ENCODE data around the gene CLK1. TPM values are rescaled to one million over a fixed set of nuclear protein-coding genes. Genes with fewer than 3 reads are reported as not detected.

Gene CLK1
- total and polyA plus RNA-seq, 9 of the 15 experiments (the other 6 are each of a cell fraction or from before 2014, with no cell fraction given), result 29.3 to 99.2 (median 47.0) TPM

DNA sequence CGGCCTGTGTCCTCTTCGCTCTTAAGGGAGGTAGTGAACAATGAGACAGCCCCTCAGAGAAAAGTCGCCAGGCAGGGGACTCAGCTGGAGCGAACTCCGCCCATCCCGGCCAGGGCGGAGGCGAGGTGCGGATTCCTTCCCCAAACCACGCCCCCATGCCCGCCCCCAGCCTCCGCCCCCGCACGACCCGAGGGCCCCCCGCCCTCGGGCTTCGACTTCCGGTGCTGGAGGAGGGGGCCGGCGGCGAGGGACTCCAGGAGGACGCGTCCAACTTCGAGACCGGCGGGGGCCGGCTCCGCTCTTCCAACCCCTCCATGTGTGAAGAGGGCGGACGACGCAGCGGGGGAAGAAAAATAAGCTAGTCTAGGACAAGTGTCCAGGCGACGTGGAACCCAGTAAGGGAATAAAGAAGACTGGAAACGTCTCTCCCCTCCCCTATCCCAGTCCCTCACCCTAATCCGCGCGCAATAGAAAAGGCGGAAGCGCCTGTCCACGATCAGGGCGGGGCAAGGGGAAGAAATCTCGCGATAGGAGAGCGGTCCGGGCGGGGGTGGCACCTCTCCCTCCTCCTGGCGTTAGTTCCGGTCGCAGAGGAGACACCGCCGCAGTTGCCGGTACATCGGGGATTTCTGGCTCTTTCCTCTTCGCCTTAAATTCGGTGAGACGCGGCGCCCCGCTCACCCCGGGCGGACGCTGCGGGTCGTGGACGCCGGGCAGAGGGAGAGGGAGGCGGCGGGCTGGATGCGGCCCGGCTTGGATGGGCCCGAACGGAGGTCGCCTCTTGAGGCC, 52.9 kb downstream of the CLK1 start, which contains the start of gene BZW1:
Gene BZW1, plus strand, starts transcription at position 578 of the 789 bp plus-strand sequence. CDS start 1,308 bp downstream, outside the sequence.
- WGBS (ENCODE audit: insufficient coverage, low coverage, missing lambda C conversion rate), result 0% methylated on average over 29 of the region's 75 CpGs
- BruUV-seq (replicated peaks), result no TSS peak
- Histone ChIP-seq H3K9ac (ENCODE audit: insufficient read depth in 1 of 2, low read depth in 2 of 2, low read length in 2 of 2) (peak within 1 kb of the TSS; percentile 95 to 97), H3K4me3 (peak within 1 kb of the TSS; percentile 96), H2AFZ (ENCODE audit: low read depth, low read length) (peak within 1 kb of the TSS; percentile 97), H4K20me1 (replicated peaks; ENCODE audit: control insufficient read depth, insufficient read depth, low read length) (peaks cover 14% of the 10 kb centered on the region), H3K9me1 (ENCODE audit: control insufficient read depth, insufficient read depth, low read length) (peaks cover 3% of the 10 kb centered on the region), H3K9me3 (replicated peaks; ENCODE audit: control insufficient read depth, insufficient read depth, low read depth, low read length) (no peaks in the 10 kb centered on the region), H3K4me1 (replicated peaks in 1 of 2; ENCODE audit: control insufficient read depth in 2 of 2, insufficient read depth in 2 of 2, low read length in 2 of 2) (peaks cover 0 to 7% of the 10 kb centered on the region in 2 experiments; a peak in 3 of 5 replicates), H3K36me3 (ENCODE audit: control insufficient read depth, insufficient read depth, low read length) (peaks cover 39% of the 10 kb centered on the region), H3K79me2 (ENCODE audit: control insufficient read depth, insufficient read depth, low read length) (peaks cover 46% of the 10 kb centered on the region), H3K27ac (ENCODE audit: extremely low read depth, low read depth, low read length) (peak within 1 kb of the TSS; percentile 100), H3K4me2 (ENCODE audit: insufficient read depth, low read length) (peak within 1 kb of the TSS; percentile 96), H3K27me3 (ENCODE audit: control insufficient read depth in 2 of 2, insufficient read depth in 2 of 2, low read length in 2 of 2) (no peaks in the 10 kb centered on the region)
- intact Hi-C loops (cut with micrococcal nuclease), result loop anchor here (1.0 to 5.0 kb wide), 5 partner anchors 44 to 98 kb away; partner anchors contain the start of genes CLK1, NIF3L1 and PPIL3
- ChIA-PET POLR2A (interaction anchor here (0.6 to 1.0 kb wide), 4 partner anchors 12 to 435 kb away, joined by 3 to 6 read pairs (median 3); no protein-coding TSS in a partner anchor), CTCF (ENCODE audit: low intra/inter-chr PET ratio) (interaction anchor here (1.1 kb wide), 1 partner anchor 98 kb away, joined by 10 read pairs; no protein-coding TSS in a partner anchor)
- DNase-seq (ENCODE audit: extremely low read depth in 1 of 4, low spot score in 3 of 4), result peak; percentile 94 to 96 (median 94)
- FAIRE-seq, result peak; percentile 93
- peak; percentile 88 for ATAC-seq
- in situ Hi-C loops (cut with MboI), result no loop called here
- peak in 1 of 2 experiments; percentile 99; a peak in 2 of 4 replicates for TF ChIP-seq FOXK2 (conservative IDR thresholded peaks at IDR 0.05 in 1 of 2, IDR thresholded peaks at IDR 0.05 in 1 of 2; ENCODE audit: low read depth in 2 of 2)
- TF ChIP-seq POLR3G (IDR thresholded peaks at IDR 0.05; ENCODE audit: extremely low read depth, insufficient read length, insufficient replicate concordance), result no peak
- TF ChIP-seq, protein P1, sequence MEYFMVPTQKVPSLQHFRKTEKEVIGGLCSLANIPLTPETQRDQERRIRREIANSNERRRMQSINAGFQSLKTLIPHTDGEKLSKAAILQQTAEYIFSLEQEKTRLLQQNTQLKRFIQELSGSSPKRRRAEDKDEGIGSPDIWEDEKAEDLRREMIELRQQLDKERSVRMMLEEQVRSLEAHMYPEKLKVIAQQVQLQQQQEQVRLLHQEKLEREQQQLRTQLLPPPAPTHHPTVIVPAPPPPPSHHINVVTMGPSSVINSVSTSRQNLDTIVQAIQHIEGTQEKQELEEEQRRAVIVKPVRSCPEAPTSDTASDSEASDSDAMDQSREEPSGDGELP (CRISPR knock-in tag; IDR thresholded peaks at IDR 0.05; ENCODE audit: borderline replicate concordance), result peak; percentile 94
- TF ChIP-seq, protein P2, sequence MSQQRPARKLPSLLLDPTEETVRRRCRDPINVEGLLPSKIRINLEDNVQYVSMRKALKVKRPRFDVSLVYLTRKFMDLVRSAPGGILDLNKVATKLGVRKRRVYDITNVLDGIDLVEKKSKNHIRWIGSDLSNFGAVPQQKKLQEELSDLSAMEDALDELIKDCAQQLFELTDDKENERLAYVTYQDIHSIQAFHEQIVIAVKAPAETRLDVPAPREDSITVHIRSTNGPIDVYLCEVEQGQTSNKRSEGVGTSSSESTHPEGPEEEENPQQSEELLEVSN (IDR thresholded peaks at IDR 0.05; ENCODE audit: borderline replicate concordance in 1 of 2, extremely low read depth in 1 of 2, insufficient read depth in 1 of 2, insufficient read length in 1 of 2, low read depth in 1 of 2, low read length in 1 of 2, poor library complexity in 1 of 2, severe bottlenecking in 1 of 2), result no peak
- TF ChIP-seq SREBF1 (IDR thresholded peaks at IDR 0.05; ENCODE audit: borderline replicate concordance, low read depth, low read length), result peak; percentile 68; the same call in 1 of the 2 replicates
- peak; percentile 84 for TF ChIP-seq HNRNPLL (IDR thresholded peaks at IDR 0.05; ENCODE audit: low read depth, low read length, poor library complexity, severe bottlenecking)
- TF ChIP-seq, protein P3, sequence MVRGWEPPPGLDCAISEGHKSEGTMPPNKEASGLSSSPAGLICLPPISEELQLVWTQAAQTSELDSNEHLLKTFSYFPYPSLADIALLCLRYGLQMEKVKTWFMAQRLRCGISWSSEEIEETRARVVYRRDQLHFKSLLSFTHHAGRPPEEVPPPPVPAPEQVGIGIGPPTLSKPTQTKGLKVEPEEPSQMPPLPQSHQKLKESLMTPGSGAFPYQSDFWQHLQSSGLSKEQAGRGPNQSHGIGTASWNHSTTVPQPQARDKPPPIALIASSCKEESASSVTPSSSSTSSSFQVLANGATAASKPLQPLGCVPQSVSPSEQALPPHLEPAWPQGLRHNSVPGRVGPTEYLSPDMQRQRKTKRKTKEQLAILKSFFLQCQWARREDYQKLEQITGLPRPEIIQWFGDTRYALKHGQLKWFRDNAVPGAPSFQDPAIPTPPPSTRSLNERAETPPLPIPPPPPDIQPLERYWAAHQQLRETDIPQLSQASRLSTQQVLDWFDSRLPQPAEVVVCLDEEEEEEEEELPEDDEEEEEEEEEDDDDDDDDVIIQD (CRISPR knock-in tag; IDR thresholded peaks at IDR 0.05), result no peak
- peak; percentile 64; the same call in 1 of the 2 replicates for TF ChIP-seq BRD4 (IDR thresholded peaks at IDR 0.05)
- TF ChIP-seq, protein P4, sequence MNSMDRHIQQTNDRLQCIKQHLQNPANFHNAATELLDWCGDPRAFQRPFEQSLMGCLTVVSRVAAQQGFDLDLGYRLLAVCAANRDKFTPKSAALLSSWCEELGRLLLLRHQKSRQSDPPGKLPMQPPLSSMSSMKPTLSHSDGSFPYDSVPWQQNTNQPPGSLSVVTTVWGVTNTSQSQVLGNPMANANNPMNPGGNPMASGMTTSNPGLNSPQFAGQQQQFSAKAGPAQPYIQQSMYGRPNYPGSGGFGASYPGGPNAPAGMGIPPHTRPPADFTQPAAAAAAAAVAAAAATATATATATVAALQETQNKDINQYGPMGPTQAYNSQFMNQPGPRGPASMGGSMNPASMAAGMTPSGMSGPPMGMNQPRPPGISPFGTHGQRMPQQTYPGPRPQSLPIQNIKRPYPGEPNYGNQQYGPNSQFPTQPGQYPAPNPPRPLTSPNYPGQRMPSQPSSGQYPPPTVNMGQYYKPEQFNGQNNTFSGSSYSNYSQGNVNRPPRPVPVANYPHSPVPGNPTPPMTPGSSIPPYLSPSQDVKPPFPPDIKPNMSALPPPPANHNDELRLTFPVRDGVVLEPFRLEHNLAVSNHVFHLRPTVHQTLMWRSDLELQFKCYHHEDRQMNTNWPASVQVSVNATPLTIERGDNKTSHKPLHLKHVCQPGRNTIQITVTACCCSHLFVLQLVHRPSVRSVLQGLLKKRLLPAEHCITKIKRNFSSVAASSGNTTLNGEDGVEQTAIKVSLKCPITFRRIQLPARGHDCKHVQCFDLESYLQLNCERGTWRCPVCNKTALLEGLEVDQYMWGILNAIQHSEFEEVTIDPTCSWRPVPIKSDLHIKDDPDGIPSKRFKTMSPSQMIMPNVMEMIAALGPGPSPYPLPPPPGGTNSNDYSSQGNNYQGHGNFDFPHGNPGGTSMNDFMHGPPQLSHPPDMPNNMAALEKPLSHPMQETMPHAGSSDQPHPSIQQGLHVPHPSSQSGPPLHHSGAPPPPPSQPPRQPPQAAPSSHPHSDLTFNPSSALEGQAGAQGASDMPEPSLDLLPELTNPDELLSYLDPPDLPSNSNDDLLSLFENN (IDR thresholded peaks at IDR 0.05; ENCODE audit: low read depth in 2 of 2, low read length in 2 of 2), result peak in 1 of 2 experiments; percentile 64; a peak in 1 of 4 replicates
- TF ChIP-seq FOXA3 (CRISPR knock-in tag; conservative IDR thresholded peaks at IDR 0.05 in 1 of 2, IDR thresholded peaks at IDR 0.05 in 1 of 2), result no peak
- TF ChIP-seq TCF7L2 (IDR thresholded peaks at IDR 0.05; ENCODE audit: low read depth, low read length), result peak; percentile 90

All from K562 (cell line).